ENCODE results near the gene PRSS8.
"Not testable (repeated sequence)": the region's sequence is repeated elsewhere in the genome, so short reads cannot be mapped to it uniquely, and the experiment has no call there.

Gene PRSS8

GRCh38 chr16:31144418-31144817, 8.9 kb upstream of the PRSS8 start:
- DNase-seq (ENCODE audit: low spot score); FAIRE-seq: not testable (repeated sequence)

GRCh38 chr16:31143694-31144148, 8.2 kb upstream of the PRSS8 start:
- FAIRE-seq (no peak), DNase-seq (ENCODE audit: low spot score) (no peak)

GRCh38 chr16:31143011-31143693, 7.6 kb upstream of the PRSS8 start:
- DNase-seq (ENCODE audit: low spot score): no peak
- FAIRE-seq: no peak

- FAIRE-seq (no peak), DNase-seq (ENCODE audit: low spot score) (peak; percentile 99)
Measured at GRCh38 chr16:31142109-31143010, 6.8 kb upstream of the PRSS8 start.

- DNase-seq (ENCODE audit: low spot score): no peak
- FAIRE-seq: no peak
Measured at GRCh38 chr16:31141489-31142108, 6.1 kb upstream of the PRSS8 start.

GRCh38 chr16:31141071-31141469, 5.5 kb upstream of the PRSS8 start:
- not testable (repeated sequence) for DNase-seq (ENCODE audit: low spot score); FAIRE-seq

- DNase-seq (ENCODE audit: low spot score) (peak; percentile 76), FAIRE-seq (peak; percentile 40)
Measured at GRCh38 chr16:31138621-31139578, 3.4 kb upstream of the PRSS8 start.

GRCh38 chr16:31136822-31137499, 1.4 kb upstream of the PRSS8 start:
- DNase-seq (ENCODE audit: low spot score); FAIRE-seq: not testable (repeated sequence)

- no peak for FAIRE-seq
- no peak for DNase-seq (ENCODE audit: low spot score)
Measured at GRCh38 chr16:31136287-31136662, 748 bp upstream of the PRSS8 start.

- FAIRE-seq: no peak
- no peak for DNase-seq (ENCODE audit: low spot score)
Measured at GRCh38 chr16:31134625-31135534, 647 bp downstream of the PRSS8 start.

- FAIRE-seq (no peak), DNase-seq (ENCODE audit: low spot score) (no peak)
Measured at GRCh38 chr16:31134091-31134571, 1.4 kb downstream of the PRSS8 start.

- no peak for DNase-seq (ENCODE audit: low spot score)
- no peak for FAIRE-seq
Measured at GRCh38 chr16:31133046-31133501, 2.5 kb downstream of the PRSS8 start.

GRCh38 chr16:31132303-31132979, 3.1 kb downstream of the PRSS8 start:
- FAIRE-seq (no peak), DNase-seq (ENCODE audit: low spot score) (no peak)

GRCh38 chr16:31131841-31132271, 3.7 kb downstream of the PRSS8 start:
- FAIRE-seq (no peak), DNase-seq (ENCODE audit: low spot score) (no peak)

GRCh38 chr16:31131416-31131815, 4.1 kb downstream of the PRSS8 start:
- DNase-seq (ENCODE audit: low spot score): no peak
- FAIRE-seq: no peak

GRCh38 chr16:31130899-31131298, 4.6 kb downstream of the PRSS8 start:
- DNase-seq (ENCODE audit: low spot score) (no peak), FAIRE-seq (no peak)

GRCh38 chr16:31130336-31130891, 5.1 kb downstream of the PRSS8 start:
- DNase-seq (ENCODE audit: low spot score): no peak
- FAIRE-seq: no peak
